ENCODE data around the gene EXOSC6. TPM values are rescaled to one million over a fixed set of nuclear protein-coding genes. Genes with fewer than 3 reads are reported as not detected.
"Not testable (repeated sequence)": the region's sequence is repeated elsewhere in the genome, so short reads cannot be mapped to it uniquely, and the experiment has no call there.

The EXOSC6 gene
- total RNA-seq, 1 donor from 2014 or later: 25.6 TPM

GRCh38 chr16:70199170-70199569 is 52.6 kb downstream of the EXOSC6 start:
- not testable (repeated sequence) for DNase-seq (ENCODE audit: low spot score)

- DNase-seq (ENCODE audit: low spot score): not testable (repeated sequence)
Observed at GRCh38 chr16:70198666-70199065, 53.1 kb downstream of the EXOSC6 start.

DNA sequence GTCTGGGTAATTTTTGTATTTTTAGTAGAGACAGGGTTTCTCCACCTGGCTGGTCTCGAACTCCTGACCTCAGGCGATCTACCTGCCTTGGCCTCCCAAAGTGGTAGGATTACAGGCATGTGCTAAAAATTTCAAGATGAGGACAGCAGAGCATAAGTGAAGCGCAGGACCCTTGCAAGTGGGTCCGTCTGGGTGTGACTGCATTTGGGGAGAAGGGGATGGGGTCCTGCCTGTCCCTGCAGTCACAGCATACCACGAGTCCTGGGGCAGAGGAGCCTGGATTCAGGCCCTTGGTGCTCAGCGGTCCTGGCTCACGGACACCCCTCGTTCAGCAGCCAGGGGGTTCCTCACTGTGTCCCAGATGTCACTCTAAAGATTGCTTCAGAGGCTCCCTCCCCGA is 53.5 kb downstream of the EXOSC6 start:
- not testable (repeated sequence) for DNase-seq (ENCODE audit: low spot score)

DNA sequence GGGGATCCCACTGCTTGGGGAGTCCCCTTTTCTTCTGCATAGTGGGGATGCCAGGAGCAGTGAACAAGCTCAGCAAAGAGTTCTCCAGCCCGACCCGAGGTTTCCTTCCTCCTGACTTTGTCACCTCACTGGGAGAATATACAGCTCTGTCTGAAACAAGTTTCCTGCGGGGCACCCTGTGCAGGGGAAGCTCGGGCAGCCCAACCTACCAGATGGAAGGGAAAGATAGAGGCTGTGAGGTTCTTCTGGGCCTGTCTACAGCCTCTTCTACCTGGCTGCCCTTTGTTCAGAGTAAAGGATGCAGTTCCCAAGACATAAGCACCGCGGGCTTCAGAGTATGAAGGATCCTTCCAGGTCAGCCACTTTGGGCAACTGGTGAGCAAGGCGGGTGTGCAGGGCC is 54.1 kb downstream of the EXOSC6 start:
- not testable (repeated sequence) for DNase-seq (ENCODE audit: low spot score)

Other genes starting within 250 kb of the EXOSC6 start
- 47.4 TPM for gene PDPR, start 137.6 kb downstream of the EXOSC6 start, total RNA-seq
- 0.96 TPM for gene CLEC18C, start 78.2 kb downstream of the EXOSC6 start, total RNA-seq
- 155 TPM for gene AARS1, start 37.6 kb upstream of the EXOSC6 start, total RNA-seq
- gene DDX19B, start 47.2 kb upstream of the EXOSC6 start, total RNA-seq: 35.8 TPM
- gene DDX19A, start 95.0 kb upstream of the EXOSC6 start, total RNA-seq: 37.3 TPM
- gene ST3GAL2, start 187.2 kb upstream of the EXOSC6 start, total RNA-seq: 28.9 TPM
- gene FCSK, start 202.7 kb upstream of the EXOSC6 start, total RNA-seq: 29.7 TPM